ENCODE measurements around the gene MEIS2.

The MEIS2 gene

DNA sequence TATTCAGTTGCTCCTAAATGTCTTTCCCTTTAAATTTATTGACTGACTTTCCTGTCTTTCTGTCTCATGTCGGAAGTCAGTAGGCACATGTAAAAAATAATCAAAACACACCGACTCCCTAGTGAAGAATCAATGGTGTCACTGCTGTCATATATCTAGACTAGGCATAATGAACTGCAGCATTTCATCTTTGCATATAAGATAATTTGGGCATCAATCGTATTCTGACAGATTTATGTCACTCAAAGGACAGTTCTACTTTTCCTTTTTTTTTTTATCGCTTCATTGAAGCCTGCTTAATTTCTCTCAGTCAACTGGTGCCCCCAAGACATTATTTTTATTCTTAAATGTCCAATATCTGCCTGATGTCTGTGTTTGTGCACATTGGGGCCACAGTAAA lies 206.3 kb downstream of the MEIS2 start:
- DNase-seq (ENCODE audit: low spot score) (no peak), ATAC-seq (ENCODE audit: low read depth) (no peak)
- H3K9me3 ChIP-seq (ENCODE audit: severe bottlenecking) = no peaks in the 10 kb centered on the region
- H3K4me3 ChIP-seq (ENCODE audit: severe bottlenecking) = no peak overlapping the region
- TF ChIP-seq CTCF (IDR thresholded peaks at IDR 0.05; ENCODE audit: poor library complexity, severe bottlenecking) = no peak
- H3K27me3 ChIP-seq (ENCODE audit: insufficient read depth, poor library complexity, severe bottlenecking) = peaks cover 29% of the 10 kb centered on the region
- H3K36me3 ChIP-seq (ENCODE audit: low read depth) = no peaks in the 10 kb centered on the region
- peaks cover 3% of the 10 kb centered on the region for H3K4me1 ChIP-seq (ENCODE audit: insufficient read depth, poor library complexity, severe bottlenecking)
- H3K27ac ChIP-seq (ENCODE audit: poor library complexity, severe bottlenecking) = no peak overlapping the region

GRCh38 chr15:36893276-36893675 lies 207.1 kb downstream of the MEIS2 start:
- H3K27ac ChIP-seq (ENCODE audit: poor library complexity, severe bottlenecking) = no peak overlapping the region
- no peak overlapping the region for H3K4me3 ChIP-seq (ENCODE audit: severe bottlenecking)
- ATAC-seq (ENCODE audit: low read depth) (no peak), DNase-seq (ENCODE audit: low spot score) (no peak)
- peaks cover 33% of the 10 kb centered on the region for H3K27me3 ChIP-seq (ENCODE audit: insufficient read depth, poor library complexity, severe bottlenecking)
- no peaks in the 10 kb centered on the region for H3K36me3 ChIP-seq (ENCODE audit: low read depth)
- H3K9me3 ChIP-seq (ENCODE audit: severe bottlenecking) = no peaks in the 10 kb centered on the region
- peaks cover 3% of the 10 kb centered on the region for H3K4me1 ChIP-seq (ENCODE audit: insufficient read depth, poor library complexity, severe bottlenecking)
- TF ChIP-seq CTCF (IDR thresholded peaks at IDR 0.05; ENCODE audit: poor library complexity, severe bottlenecking) = no peak

GRCh38 chr15:36888011-36888992 lies 212.0 kb downstream of the MEIS2 start:
- H3K27ac ChIP-seq (ENCODE audit: poor library complexity, severe bottlenecking) = no peak overlapping the region
- H3K36me3 ChIP-seq (ENCODE audit: low read depth) = no peaks in the 10 kb centered on the region
- TF ChIP-seq CTCF (IDR thresholded peaks at IDR 0.05; ENCODE audit: poor library complexity, severe bottlenecking) = no peak
- DNase-seq (ENCODE audit: low spot score) (no peak), ATAC-seq (ENCODE audit: low read depth) (no peak)
- H3K4me1 ChIP-seq (ENCODE audit: insufficient read depth, poor library complexity, severe bottlenecking) = peaks cover 3% of the 10 kb centered on the region
- no peak overlapping the region for H3K4me3 ChIP-seq (ENCODE audit: severe bottlenecking)
- H3K27me3 ChIP-seq (ENCODE audit: insufficient read depth, poor library complexity, severe bottlenecking) = peaks cover 80% of the 10 kb centered on the region
- no peaks in the 10 kb centered on the region for H3K9me3 ChIP-seq (ENCODE audit: severe bottlenecking)

GRCh38 chr15:36887214-36887961 lies 213.0 kb downstream of the MEIS2 start:
- Histone ChIP-seq H3K4me1 (ENCODE audit: insufficient read depth, poor library complexity, severe bottlenecking) (peaks cover 3% of the 10 kb centered on the region), H3K4me3 (ENCODE audit: severe bottlenecking) (no peak overlapping the region), H3K27ac (ENCODE audit: poor library complexity, severe bottlenecking) (no peak overlapping the region), H3K9me3 (ENCODE audit: severe bottlenecking) (no peaks in the 10 kb centered on the region), H3K36me3 (ENCODE audit: low read depth) (no peaks in the 10 kb centered on the region), H3K27me3 (ENCODE audit: insufficient read depth, poor library complexity, severe bottlenecking) (peaks cover 89% of the 10 kb centered on the region)
- TF ChIP-seq CTCF (IDR thresholded peaks at IDR 0.05; ENCODE audit: poor library complexity, severe bottlenecking) = no peak
- no peak for ATAC-seq (ENCODE audit: low read depth)
- no peak for DNase-seq (ENCODE audit: low spot score)

All from RWPE2 (cell line).